ENCODE results near the gene MMP17. TPM values are rescaled to one million over a fixed set of nuclear protein-coding genes. Genes with fewer than 3 reads are reported as not detected.

MMP17 gene
- total RNA-seq, 1 donor from 2014 or later: 0.69 TPM

- TF ChIP-seq CTCF (conservative IDR thresholded peaks at IDR 0.05; ENCODE audit: low read depth, low read length): no peak
- DNase-seq (ENCODE audit: low read depth): no peak
- H3K4me3 ChIP-seq (ENCODE audit: low read depth, low read length): no peak overlapping the region
Measured at GRCh38 chr12:131799828-131800593, 28.2 kb upstream of the MMP17 start.

- no peak for TF ChIP-seq CTCF (conservative IDR thresholded peaks at IDR 0.05; ENCODE audit: low read depth, low read length)
- H3K4me3 ChIP-seq (ENCODE audit: low read depth, low read length): no peak overlapping the region
- DNase-seq (ENCODE audit: low read depth): no peak
Measured at GRCh38 chr12:131800594-131801135, 27.5 kb upstream of the MMP17 start.

GRCh38 chr12:131801254-131801866 is 26.8 kb upstream of the MMP17 start:
- no peak for TF ChIP-seq CTCF (conservative IDR thresholded peaks at IDR 0.05; ENCODE audit: low read depth, low read length)
- H3K4me3 ChIP-seq (ENCODE audit: low read depth, low read length): no peak overlapping the region
- no peak for DNase-seq (ENCODE audit: low read depth)

GRCh38 chr12:131803961-131804521 is 24.2 kb upstream of the MMP17 start:
- H3K4me3 ChIP-seq (ENCODE audit: low read depth, low read length): no peak overlapping the region
- DNase-seq (ENCODE audit: low read depth): peak; percentile 16
- TF ChIP-seq CTCF (conservative IDR thresholded peaks at IDR 0.05; ENCODE audit: low read depth, low read length): no peak

- DNase-seq (ENCODE audit: low read depth): no peak
Measured at GRCh38 chr12:131805421-131805820, 22.8 kb upstream of the MMP17 start.

GRCh38 chr12:131806674-131807073 is 21.5 kb upstream of the MMP17 start:
- H3K4me3 ChIP-seq (ENCODE audit: low read depth, low read length): no peak overlapping the region
- DNase-seq (ENCODE audit: low read depth): no peak
- no peak for TF ChIP-seq CTCF (conservative IDR thresholded peaks at IDR 0.05; ENCODE audit: low read depth, low read length)

More at GRCh38 chr12:131805421-131805820, 22.8 kb upstream of the MMP17 start:
- H3K4me3 ChIP-seq (ENCODE audit: low read depth, low read length): no peak overlapping the region
- TF ChIP-seq CTCF (conservative IDR thresholded peaks at IDR 0.05; ENCODE audit: low read depth, low read length): no peak

Data from epithelial cell of proximal tubule (primary cell).